Lower leg skin (tissue), 3 donors: ENCODE results near the gene ADAMTS17.

Source experiments
- CTCF ChIP-seq, 3 donors: fragments of 450-650 bp; IDR thresholded peaks; one replicate each; pipeline ENCODE4 v1.5.1; 2016; ENCODE audit warnings: antibody characterized with exemption in 3 of 3, mild to moderate bottlenecking in 3 of 3, moderate library complexity in 2 of 3
- POLR2A ChIP-seq, 2 donors: fragments of 450-650 bp; IDR thresholded peaks; one replicate each; pipeline ENCODE4 v1.6.1; 2016 to 2017; ENCODE audit warnings: antibody characterized with exemption in 2 of 2, mild to moderate bottlenecking in 1 of 2, moderate library complexity in 1 of 2

- TF ChIP-seq CTCF (IDR thresholded peaks at IDR 0.05) (no peak), POLR2A (IDR thresholded peaks at IDR 0.05) (no peak)
Measured at GRCh38 chr15:100308608-100309007, 33.2 kb downstream of the ADAMTS17 start.
